HepG2 (cell line): Measurements from ENCODE around the gene DPEP3. TPM values are rescaled to one million over a fixed set of nuclear protein-coding genes. Genes with fewer than 3 reads are reported as not detected.

Source experiments
- ATF2 ChIP-seq: sonication (generic); formaldehyde crosslinking; IDR thresholded peaks from 2 replicates; pipeline ENCODE4 v1.4.0; 2020; ENCODE audit warnings: missing genetic modification reagents
- GLI4 ChIP-seq: sonication (generic); formaldehyde crosslinking; IDR thresholded peaks from 2 replicates; pipeline ENCODE4 v1.5.1; 2020; ENCODE audit warnings: missing genetic modification reagents, mild to moderate bottlenecking, moderate library complexity, borderline replicate concordance
- HDAC2 ChIP-seq: sonication (generic); formaldehyde crosslinking; IDR thresholded peaks from 2 replicates; pipeline ENCODE4 v1.4.0; 2020; ENCODE audit warnings: missing genetic modification reagents
- HES4 ChIP-seq: sonication (generic); formaldehyde crosslinking; IDR thresholded peaks from 2 replicates; pipeline ENCODE4 v1.9.0; 2021; ENCODE audit warnings: mild to moderate bottlenecking, missing genetic modification reagents, borderline replicate concordance
- PHF21A ChIP-seq: sonication (generic); formaldehyde crosslinking; IDR thresholded peaks from 2 replicates; pipeline ENCODE4 v1.5.0; 2020; ENCODE audit warnings: mild to moderate bottlenecking, missing genetic modification reagents
- REPIN1 ChIP-seq: sonication (generic); formaldehyde crosslinking; IDR thresholded peaks from 2 replicates; pipeline ENCODE4 v1.8.0; 2022; ENCODE audit warnings: missing genetic modification reagents, low read depth, mild to moderate bottlenecking, borderline replicate concordance
- REST ChIP-seq, 2 experiments: IDR thresholded peaks; 2 replicates each; pipeline ENCODE4 v1.6.1; 2011 to 2012; ENCODE audit warnings: low read length in 2 of 2, borderline replicate concordance in 1 of 2, low read depth in 1 of 2, mild to moderate bottlenecking in 1 of 2, moderate library complexity in 1 of 2
- SP2 ChIP-seq: sonication (generic); formaldehyde crosslinking; IDR thresholded peaks from 2 replicates; pipeline ENCODE4 v1.5.1; 2020; ENCODE audit warnings: mild to moderate bottlenecking, missing genetic modification reagents
- ZFYVE20 ChIP-seq: sonication (generic); formaldehyde crosslinking; IDR thresholded peaks from 2 replicates; pipeline ENCODE4 v1.8.0; 2023; ENCODE audit warnings: low read depth, mild to moderate bottlenecking, moderate library complexity, missing genetic modification reagents, borderline replicate concordance
- ZNF224 ChIP-seq: sonication (generic); formaldehyde crosslinking; IDR thresholded peaks from 2 replicates; pipeline ENCODE4 v1.5.0; 2020; ENCODE audit warnings: mild to moderate bottlenecking, missing genetic modification reagents
- ZNF572 ChIP-seq: sonication (generic); formaldehyde crosslinking; IDR thresholded peaks from 2 replicates; pipeline ENCODE4 v1.5.1; 2020; ENCODE audit warnings: mild to moderate bottlenecking, missing genetic modification reagents
- ZNF574 ChIP-seq: sonication (generic); formaldehyde crosslinking; IDR thresholded peaks from 2 replicates; pipeline ENCODE4 v1.4.0; 2020; ENCODE audit warnings: missing genetic modification reagents
- ZNF775 ChIP-seq: sonication (generic); formaldehyde crosslinking; IDR thresholded peaks from 2 replicates; pipeline ENCODE4 v1.4.0; 2020; ENCODE audit warnings: missing genetic modification reagents, mild to moderate bottlenecking, moderate library complexity, borderline replicate concordance
- ZSCAN30 ChIP-seq: sonication (generic); formaldehyde crosslinking; IDR thresholded peaks from 2 replicates; pipeline ENCODE4 v1.5.0; 2020; ENCODE audit warnings: mild to moderate bottlenecking, missing genetic modification reagents
- polyA plus RNA-seq, 8 experiments: library from polyadenylated mRNA; depleted of rRNA in 3 of 8; stranded (reverse) in 7 of 8; unstranded in 1 of 8; fragments of >200 nt; fragmentation: Illumina TruSeq in 4 of 8; extraction: Trizol in 4 of 8; gene quantifications; 2 replicates each; pipeline versions ENCODE4 v1.2.1 to v1.2.3, GENCODE V29; 2011 to 2016; ENCODE audit warnings: low read depth in 4 of 8, missing spikeins in 1 of 8, mixed read lengths in 1 of 8; ENCODE audit not compliant: insufficient read depth in 1 of 8
- total RNA-seq, 5 experiments: library from RNA; depleted of rRNA; stranded (reverse); fragments of >200 nt; fragmentation: Illumina TruSeq; extraction: Trizol; gene quantifications; 2 replicates each; pipeline ENCODE4 v1.2.3, GENCODE V29; 2016; ENCODE audit warnings: low read depth in 1 of 5
- TF ChIP-seq, protein P1 (sequence below): IDR thresholded peaks from 2 replicates; pipeline ENCODE4 v1.6.1; 2016; ENCODE audit warnings: low read depth, borderline replicate concordance
- TF ChIP-seq, protein P2 (sequence below): sonication (generic); formaldehyde crosslinking; IDR thresholded peaks from 2 replicates; pipeline ENCODE4 v1.5.1; 2020; ENCODE audit warnings: mild to moderate bottlenecking, missing genetic modification reagents, moderate library complexity
- TF ChIP-seq, protein P3 (sequence below): sonication (generic); formaldehyde crosslinking; IDR thresholded peaks from 2 replicates; pipeline ENCODE4 v1.8.1; 2022; ENCODE audit warnings: low read depth, mild to moderate bottlenecking, missing genetic modification reagents

Gene DPEP3
- total and polyA plus RNA-seq, 2 of the 13 experiments (the other 11 are each of a cell fraction or from before 2014, with no cell fraction given): not detected

DNA sequence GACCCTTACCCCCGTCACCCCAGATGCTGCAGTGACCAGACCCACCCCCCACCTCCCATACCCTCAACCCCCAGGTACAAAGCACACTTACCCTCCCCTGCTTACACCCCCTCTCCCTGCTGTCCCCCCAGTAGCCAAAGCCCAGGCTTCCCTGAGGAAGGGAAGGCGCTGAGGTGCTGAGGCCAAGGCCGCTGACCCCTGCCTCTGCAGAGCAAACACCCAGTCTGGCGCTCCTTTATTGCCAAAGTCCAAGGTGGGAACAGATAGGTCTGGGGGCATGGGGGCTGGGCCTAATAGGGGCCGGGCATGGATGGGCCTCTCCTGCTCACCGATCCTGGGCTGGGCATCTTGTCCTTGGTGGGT is 37.1 kb downstream of the DPEP3 start (continued):
- TF ChIP-seq REST (IDR thresholded peaks at IDR 0.05; ENCODE audit: borderline replicate concordance in 1 of 2, low read depth in 1 of 2, low read length in 2 of 2) (peak in 1 of 2 experiments; percentile 80; a peak in 2 of 4 replicates), REPIN1 (CRISPR knock-in tag) (peak; percentile 78), ZFYVE20 (no peak), ZSCAN30 (no peak; the same call in 1 of the 2 replicates), ZNF572 (CRISPR knock-in tag) (no peak), HES4 (CRISPR knock-in tag) (no peak), ATF2 (no peak), ZNF775 (CRISPR knock-in tag) (no peak), HDAC2 (CRISPR knock-in tag) (peak; percentile 45; the same call in 1 of the 2 replicates), ZNF574 (CRISPR knock-in tag) (no peak), PHF21A (CRISPR knock-in tag) (peak; percentile 94), ZNF224 (CRISPR knock-in tag) (0 out of 2 replicates have a peak, but pooled peaks have one; percentile 2), GLI4 (CRISPR knock-in tag) (no peak), SP2 (CRISPR knock-in tag) (peak; percentile 8; the same call in 1 of the 2 replicates)
- TF ChIP-seq, protein P1, sequence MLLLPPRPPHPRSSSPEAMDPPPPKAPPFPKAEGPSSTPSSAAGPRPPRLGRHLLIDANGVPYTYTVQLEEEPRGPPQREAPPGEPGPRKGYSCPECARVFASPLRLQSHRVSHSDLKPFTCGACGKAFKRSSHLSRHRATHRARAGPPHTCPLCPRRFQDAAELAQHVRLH (CRISPR knock-in tag): no peak
- TF ChIP-seq, protein P2, sequence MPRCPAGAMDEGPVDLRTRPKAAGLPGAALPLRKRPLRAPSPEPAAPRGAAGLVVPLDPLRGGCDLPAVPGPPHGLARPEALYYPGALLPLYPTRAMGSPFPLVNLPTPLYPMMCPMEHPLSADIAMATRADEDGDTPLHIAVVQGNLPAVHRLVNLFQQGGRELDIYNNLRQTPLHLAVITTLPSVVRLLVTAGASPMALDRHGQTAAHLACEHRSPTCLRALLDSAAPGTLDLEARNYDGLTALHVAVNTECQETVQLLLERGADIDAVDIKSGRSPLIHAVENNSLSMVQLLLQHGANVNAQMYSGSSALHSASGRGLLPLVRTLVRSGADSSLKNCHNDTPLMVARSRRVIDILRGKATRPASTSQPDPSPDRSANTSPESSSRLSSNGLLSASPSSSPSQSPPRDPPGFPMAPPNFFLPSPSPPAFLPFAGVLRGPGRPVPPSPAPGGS (CRISPR knock-in tag): no peak
- TF ChIP-seq, protein P3, sequence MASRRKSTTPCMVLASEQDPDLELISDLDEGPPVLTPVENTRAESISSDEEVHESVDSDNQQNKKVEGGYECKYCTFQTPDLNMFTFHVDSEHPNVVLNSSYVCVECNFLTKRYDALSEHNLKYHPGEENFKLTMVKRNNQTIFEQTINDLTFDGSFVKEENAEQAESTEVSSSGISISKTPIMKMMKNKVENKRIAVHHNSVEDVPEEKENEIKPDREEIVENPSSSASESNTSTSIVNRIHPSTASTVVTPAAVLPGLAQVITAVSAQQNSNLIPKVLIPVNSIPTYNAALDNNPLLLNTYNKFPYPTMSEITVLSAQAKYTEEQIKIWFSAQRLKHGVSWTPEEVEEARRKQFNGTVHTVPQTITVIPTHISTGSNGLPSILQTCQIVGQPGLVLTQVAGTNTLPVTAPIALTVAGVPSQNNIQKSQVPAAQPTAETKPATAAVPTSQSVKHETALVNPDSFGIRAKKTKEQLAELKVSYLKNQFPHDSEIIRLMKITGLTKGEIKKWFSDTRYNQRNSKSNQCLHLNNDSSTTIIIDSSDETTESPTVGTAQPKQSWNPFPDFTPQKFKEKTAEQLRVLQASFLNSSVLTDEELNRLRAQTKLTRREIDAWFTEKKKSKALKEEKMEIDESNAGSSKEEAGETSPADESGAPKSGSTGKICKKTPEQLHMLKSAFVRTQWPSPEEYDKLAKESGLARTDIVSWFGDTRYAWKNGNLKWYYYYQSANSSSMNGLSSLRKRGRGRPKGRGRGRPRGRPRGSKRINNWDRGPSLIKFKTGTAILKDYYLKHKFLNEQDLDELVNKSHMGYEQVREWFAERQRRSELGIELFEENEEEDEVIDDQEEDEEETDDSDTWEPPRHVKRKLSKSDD (CRISPR knock-in tag): no peak; the same call in 1 of the 2 replicates
